Upper lobe of left lung (tissue), 4 donors: ENCODE measurements around the gene SLC35F3.

Source experiments
- EP300 ChIP-seq, 4 donors: sonication (generic); formaldehyde crosslinking; IDR thresholded peaks; one replicate each; pipeline ENCODE4 v1.5.1; 2017; ENCODE audit warnings: antibody characterized with exemption in 4 of 4, control low read depth in 2 of 4
- POLR2A ChIP-seq, 4 donors: fragments of 450-650 bp; IDR thresholded peaks; one replicate each; pipeline ENCODE4 v1.5.1; 2016 to 2017; ENCODE audit warnings: antibody characterized with exemption in 4 of 4, mild to moderate bottlenecking in 2 of 4
- POLR2AphosphoS5 ChIP-seq, 2 donors: sonication (generic); formaldehyde crosslinking; IDR thresholded peaks; one replicate each; pipeline ENCODE4 v1.5.1; 2017; ENCODE audit warnings: antibody characterized with exemption in 2 of 2
- TF ChIP-seq, protein P1 (sequence below), 6 experiments: fragments of 450-650 bp in 4 of 6; fragments of 200-600 bp in 2 of 6; sonication (generic) in 2 of 6; IDR thresholded peaks; one replicate each; pipeline ENCODE4 v1.5.1; 2016 to 2019; ENCODE audit warnings: antibody characterized with exemption in 6 of 6

DNA sequence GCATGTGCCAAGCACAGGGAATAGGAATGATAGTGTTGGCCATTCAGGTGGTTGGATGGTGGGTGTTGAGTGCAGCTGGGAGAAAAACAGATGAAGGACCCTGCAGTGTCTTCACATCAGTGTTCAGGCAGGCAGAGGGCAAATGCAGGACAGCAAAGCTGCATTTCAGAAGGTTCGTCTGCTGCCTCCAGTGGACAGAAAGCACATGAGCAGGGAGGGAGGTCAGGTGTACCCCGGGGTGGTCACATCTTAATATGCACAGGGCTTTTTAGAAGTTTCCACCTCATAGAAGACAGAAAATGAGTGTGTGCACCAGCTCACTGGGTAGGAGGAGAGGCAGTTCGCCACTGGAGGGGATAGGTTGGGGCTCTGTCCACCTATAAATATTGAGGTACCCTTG, 184.9 kb downstream of the SLC35F3 start:
- TF ChIP-seq, protein P1, sequence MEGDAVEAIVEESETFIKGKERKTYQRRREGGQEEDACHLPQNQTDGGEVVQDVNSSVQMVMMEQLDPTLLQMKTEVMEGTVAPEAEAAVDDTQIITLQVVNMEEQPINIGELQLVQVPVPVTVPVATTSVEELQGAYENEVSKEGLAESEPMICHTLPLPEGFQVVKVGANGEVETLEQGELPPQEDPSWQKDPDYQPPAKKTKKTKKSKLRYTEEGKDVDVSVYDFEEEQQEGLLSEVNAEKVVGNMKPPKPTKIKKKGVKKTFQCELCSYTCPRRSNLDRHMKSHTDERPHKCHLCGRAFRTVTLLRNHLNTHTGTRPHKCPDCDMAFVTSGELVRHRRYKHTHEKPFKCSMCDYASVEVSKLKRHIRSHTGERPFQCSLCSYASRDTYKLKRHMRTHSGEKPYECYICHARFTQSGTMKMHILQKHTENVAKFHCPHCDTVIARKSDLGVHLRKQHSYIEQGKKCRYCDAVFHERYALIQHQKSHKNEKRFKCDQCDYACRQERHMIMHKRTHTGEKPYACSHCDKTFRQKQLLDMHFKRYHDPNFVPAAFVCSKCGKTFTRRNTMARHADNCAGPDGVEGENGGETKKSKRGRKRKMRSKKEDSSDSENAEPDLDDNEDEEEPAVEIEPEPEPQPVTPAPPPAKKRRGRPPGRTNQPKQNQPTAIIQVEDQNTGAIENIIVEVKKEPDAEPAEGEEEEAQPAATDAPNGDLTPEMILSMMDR (IDR thresholded peaks at IDR 0.05), result no peak
- TF ChIP-seq EP300 (IDR thresholded peaks at IDR 0.05) (no peak), POLR2A (IDR thresholded peaks at IDR 0.05) (no peak), POLR2AphosphoS5 (IDR thresholded peaks at IDR 0.05) (no peak)
